H1 (cell line): ENCODE measurements around the gene OMG. TPM values are rescaled to one million over a fixed set of nuclear protein-coding genes. Genes with fewer than 3 reads are reported as not detected.

ENCODE experiments used
- CTCF ChIA-PET: fragments of 300-600 bp; sonication (Branson Sonifier 250); formaldehyde crosslinking; loops from one replicate; lab custom pipeline; 2021; ENCODE audit not compliant: partially characterized antibody; lab: Charles Lee
- POLR2A ChIA-PET: fragments of 300-600 bp; sonication (Branson Sonifier 250); formaldehyde crosslinking; loops from one replicate; lab custom pipeline; 2021; ENCODE audit warnings: inconsistent platforms; ENCODE audit not compliant: partially characterized antibody; lab: Charles Lee
- DNase-seq, 2 experiments: peaks; one replicate each; pipeline versions ENCODE4 v3.0.0 to v3.0.0-alpha.2; 2010 to 2022; ENCODE audit warnings: low spot score in 2 of 2, low read depth in 1 of 2, mixed read lengths in 1 of 2
- FAIRE-seq: peaks from 2 replicates; lab custom pipeline; 2011; peaks lifted over from hg19 to GRCh38; lab: Jason Lieb, UNC
- H2AFZ ChIP-seq: 2 replicates; pipeline ENCODE4 v1.8.1; 2012; ENCODE audit warnings: low read length, inconsistent platforms
- H2AK5ac ChIP-seq: 2 replicates; pipeline ENCODE4 v1.6.1; 2013; ENCODE audit warnings: low read depth, low read length
- H2BK120ac ChIP-seq: replicated peaks from 2 replicates; pipeline ENCODE3; 2013; ENCODE audit warnings: low read depth, low read length, inconsistent platforms
- H2BK12ac ChIP-seq: 2 replicates; pipeline ENCODE4 v1.6.1; 2013; ENCODE audit warnings: low read depth, low read length
- H2BK15ac ChIP-seq: 2 replicates; pipeline ENCODE4 v1.6.1; 2013; ENCODE audit warnings: low read length
- H2BK20ac ChIP-seq: 2 replicates; pipeline ENCODE4 v1.6.1; 2013; ENCODE audit warnings: low read length
- H2BK5ac ChIP-seq: 2 replicates; pipeline ENCODE4 v1.6.1; 2013; ENCODE audit warnings: low read depth, low read length
- H3K14ac ChIP-seq: 2 replicates; pipeline ENCODE4 v1.6.1; 2013; ENCODE audit warnings: inconsistent platforms; ENCODE audit not compliant: insufficient read length
- H3K18ac ChIP-seq: 2 replicates; pipeline ENCODE4 v1.6.1; 2013; ENCODE audit warnings: low read length; ENCODE audit errors: extremely low read depth
- H3K23ac ChIP-seq: 2 replicates; pipeline ENCODE4 v1.6.1; 2013; ENCODE audit warnings: inconsistent platforms; ENCODE audit not compliant: insufficient read length
- H3K23me2 ChIP-seq: 2 replicates; pipeline ENCODE4 v1.6.1; 2013; ENCODE audit warnings: low read depth, low read length
- H3K27ac ChIP-seq: 2 replicates; pipeline ENCODE4 v1.6.1; 2011; ENCODE audit warnings: low read depth, low read length, inconsistent platforms
- H3K27me3 ChIP-seq, 4 experiments: replicated peaks in 1 of 4; 1 replicate in 1 of 4; 2 replicates in 3 of 4; pipeline versions ENCODE4 v1.6.1 to v1.8.1; 2011 to 2013; ENCODE audit warnings: low read length in 3 of 4, mild to moderate bottlenecking in 3 of 4, inconsistent platforms in 2 of 4, mixed read lengths in 2 of 4, moderate library complexity in 1 of 4; ENCODE audit not compliant: control insufficient read depth in 3 of 4, insufficient read depth in 3 of 4; ENCODE audit errors: extremely low read depth in 1 of 4
- H3K36me3 ChIP-seq, 4 experiments: 2 replicates each; pipeline versions ENCODE4 v1.6.1 to v1.8.1; 2011 to 2013; ENCODE audit warnings: mild to moderate bottlenecking in 4 of 4, low read length in 3 of 4, moderate library complexity in 2 of 4, control low read depth in 1 of 4, inconsistent platforms in 1 of 4; ENCODE audit not compliant: insufficient read depth in 4 of 4, control insufficient read depth in 2 of 4
- H3K4ac ChIP-seq: replicated peaks from 2 replicates; pipeline ENCODE3; 2013; ENCODE audit warnings: low read length, low read depth, mixed read lengths, inconsistent platforms; ENCODE audit not compliant: insufficient read length
- H3K4me1 ChIP-seq, 4 experiments: replicated peaks in 1 of 4; 1 replicate in 1 of 4; 2 replicates in 3 of 4; pipeline versions ENCODE4 v1.6.1 to v1.8.1; 2011 to 2013; ENCODE audit warnings: low read length in 3 of 4, inconsistent platforms in 2 of 4, mixed read lengths in 1 of 4; ENCODE audit not compliant: insufficient read depth in 4 of 4, control insufficient read depth in 3 of 4
- H3K4me2 ChIP-seq, 2 experiments: 2 replicates each; pipeline versions ENCODE4 v1.6.1 to v1.8.1; 2011 to 2013; ENCODE audit warnings: low read depth in 2 of 2, low read length in 2 of 2, control low read depth in 1 of 2, inconsistent platforms in 1 of 2, mild to moderate bottlenecking in 1 of 2; ENCODE audit not compliant: insufficient read depth in 1 of 2
- H3K4me3 ChIP-seq, 4 experiments: fragments of 200-600, 300-600 bp in 1 of 4; sonication (generic), shearing (Covaris generic), sonication (Bioruptor Twin) in 1 of 4; 2 replicates each; pipeline versions ENCODE4 v1.5.1 to v1.8.1; 2011 to 2016; ENCODE audit warnings: low read length in 4 of 4, low read depth in 3 of 4, control low read depth in 2 of 4, inconsistent platforms in 2 of 4, mild to moderate bottlenecking in 2 of 4, mixed read lengths in 1 of 4, moderate library complexity in 1 of 4; ENCODE audit not compliant: insufficient read depth in 2 of 4; ENCODE audit errors: extremely low read depth in 1 of 4
- H3K56ac ChIP-seq: replicated peaks from 2 replicates; pipeline ENCODE3; 2013; ENCODE audit warnings: low read depth, mild to moderate bottlenecking, mixed read lengths, low read length, inconsistent platforms; ENCODE audit not compliant: insufficient read length
- H3K79me1 ChIP-seq: 2 replicates; pipeline ENCODE4 v1.6.1; 2013; ENCODE audit warnings: low read depth, low read length, control low read depth
- H3K79me2 ChIP-seq, 2 experiments: 2 replicates each; pipeline versions ENCODE4 v1.6.1 to v1.8.1; 2012 to 2013; ENCODE audit warnings: low read length in 2 of 2, mild to moderate bottlenecking in 2 of 2, inconsistent platforms in 1 of 2; ENCODE audit not compliant: insufficient read depth in 2 of 2, control insufficient read depth in 1 of 2
- H3K9ac ChIP-seq, 4 experiments: replicated peaks in 1 of 4; 1 replicate in 1 of 4; 2 replicates in 3 of 4; pipeline versions ENCODE4 v1.6.1 to v1.8.1; 2011 to 2013; ENCODE audit warnings: low read depth in 3 of 4, low read length in 3 of 4, control low read depth in 2 of 4, mild to moderate bottlenecking in 2 of 4, moderate library complexity in 2 of 4, inconsistent platforms in 1 of 4; ENCODE audit errors: extremely low read depth in 1 of 4
- H3K9me3 ChIP-seq, 2 experiments: 2 replicates each; pipeline versions ENCODE4 v1.6.1 to v1.8.1; 2012 to 2013; ENCODE audit warnings: mild to moderate bottlenecking in 2 of 2, moderate library complexity in 2 of 2, control low read depth in 1 of 2, inconsistent platforms in 1 of 2, low read depth in 1 of 2, low read length in 1 of 2, mixed read lengths in 1 of 2; ENCODE audit not compliant: insufficient read depth in 2 of 2
- H4K20me1 ChIP-seq, 2 experiments: replicated peaks in 1 of 2; 2 replicates each; pipeline versions ENCODE3 to v1.8.1; 2011 to 2013; ENCODE audit warnings: inconsistent platforms in 2 of 2, low read length in 2 of 2, mild to moderate bottlenecking in 1 of 2; ENCODE audit not compliant: insufficient read depth in 2 of 2, control insufficient read depth in 1 of 2
- H4K5ac ChIP-seq: 2 replicates; pipeline ENCODE4 v1.6.1; 2013; ENCODE audit warnings: low read length, low read depth, mixed read lengths, inconsistent platforms; ENCODE audit not compliant: insufficient read length
- H4K8ac ChIP-seq: 2 replicates; pipeline ENCODE4 v1.8.0; 2013; ENCODE audit warnings: mild to moderate bottlenecking, moderate library complexity, low read length, inconsistent platforms; ENCODE audit not compliant: insufficient read depth; ENCODE audit errors: extremely low read depth
- H4K91ac ChIP-seq: replicated peaks from 2 replicates; pipeline ENCODE3; 2013; ENCODE audit warnings: low read length, mixed read lengths, inconsistent platforms; ENCODE audit not compliant: insufficient read length
- CBX8 ChIP-seq: fragments of 300-800, 300-1000 bp; sonication (generic); IDR thresholded peaks from 2 replicates; pipeline ENCODE4 v1.7.1; 2016; ENCODE audit warnings: low read depth, low read length, borderline replicate concordance
- EP300 ChIP-seq, 2 experiments: IDR thresholded peaks; 1 replicate in 1 of 2; 2 replicates in 1 of 2; pipeline ENCODE4 v1.6.1; 2011 to 2012; ENCODE audit warnings: low read depth in 2 of 2, low read length in 2 of 2, mild to moderate bottlenecking in 2 of 2, borderline replicate concordance in 1 of 2, inconsistent platforms in 1 of 2, moderate library complexity in 1 of 2
- EZH2 ChIP-seq: fragments of 200-600 bp; sonication (generic); IDR thresholded peaks from 2 replicates; pipeline ENCODE4 v1.7.1; 2012; ENCODE audit warnings: low read depth, mild to moderate bottlenecking, moderate library complexity, low read length, inconsistent platforms; ENCODE audit not compliant: severe bottlenecking
- MAFK ChIP-seq: IDR thresholded peaks from 2 replicates; pipeline ENCODE4 v1.6.1; 2012; ENCODE audit warnings: low read depth, mild to moderate bottlenecking, improper control_type of control experiment, low read length
- POLR2AphosphoS5 ChIP-seq: IDR thresholded peaks from 2 replicates; pipeline ENCODE4 v1.6.1; 2011; ENCODE audit warnings: low read depth, low read length
- RAD21 ChIP-seq, 2 experiments: IDR thresholded peaks in 1 of 2; conservative IDR thresholded peaks in 1 of 2; 2 replicates each; pipeline ENCODE4 v1.6.1; 2011; ENCODE audit warnings: low read depth in 2 of 2, low read length in 2 of 2, improper control_type of control experiment in 1 of 2, inconsistent platforms in 1 of 2, mild to moderate bottlenecking in 1 of 2, moderate library complexity in 1 of 2
- SIRT6 ChIP-seq: IDR thresholded peaks from one replicate; pipeline ENCODE4 v1.7.1; 2012; ENCODE audit warnings: low read length, inconsistent platforms
- SIX5 ChIP-seq: IDR thresholded peaks from 2 replicates; pipeline ENCODE4 v1.6.1; 2011; ENCODE audit warnings: mild to moderate bottlenecking, low read depth, low read length
- TCF12 ChIP-seq: IDR thresholded peaks from 2 replicates; pipeline ENCODE4 v1.6.1; 2011; ENCODE audit warnings: low read depth, mild to moderate bottlenecking, low read length
- TEAD4 ChIP-seq: IDR thresholded peaks from 2 replicates; pipeline ENCODE4 v1.6.1; 2012; ENCODE audit warnings: low read depth, low read length, inconsistent platforms, mixed read lengths
- ZNF274 ChIP-seq: IDR thresholded peaks from 2 replicates; pipeline ENCODE4 v1.7.0; 2012; ENCODE audit warnings: low read length, borderline replicate concordance; ENCODE audit errors: extremely low read depth
- WGBS, 2 experiments: shearing (Covaris generic) in 1 of 2; methylation state at CpG; one replicate each; pipeline versions ENCODE4 v1.1.6 to v1.1.7; 2013 to 2015; ENCODE audit warnings: low lambda C conversion rate in 2 of 2, mixed read lengths in 2 of 2, inconsistent platforms in 1 of 2, low coverage in 1 of 2, missing lambda C conversion rate in 1 of 2; ENCODE audit not compliant: insufficient replicate concordance in 2 of 2, insufficient coverage in 1 of 2, insufficient read length in 1 of 2; ENCODE audit errors: extremely low coverage in 1 of 2, missing lambda C conversion rate in 1 of 2; 5-methylcytosine and 5-hydroxymethylcytosine counted together
- polyA plus RNA-seq, 7 experiments: library from polyadenylated mRNA; depleted of rRNA in 3 of 7; stranded (reverse) in 5 of 7; unstranded in 2 of 7; fragments of >200 nt in 5 of 7; fragments of 200-250 nt in 2 of 7; gene quantifications; 1 replicate in 5 of 7; 2 replicates in 1 of 7; 4 replicates in 1 of 7; pipeline versions ENCODE4 v1.2.1 to v1.2.3, GENCODE V29; 2011 to 2013; ENCODE audit warnings: missing spikeins in 2 of 7, mixed read lengths in 2 of 7
- total RNA-seq: library from RNA; stranded (reverse); fragmentation: NEBNext Ultra II Directional; extraction: Animal tissue kit (Norgen Biotek cat#: 25700); gene quantifications from 2 replicates; pipeline ENCODE4 v1.2.1, GENCODE V29; 2021
- TF ChIP-seq, protein P1 (sequence below), 3 experiments: IDR thresholded peaks; 1 replicate in 2 of 3; 2 replicates in 1 of 3; pipeline versions ENCODE4 v1.5.1 to v1.6.1; 2011; ENCODE audit warnings: low read length in 3 of 3, mild to moderate bottlenecking in 3 of 3, inconsistent platforms in 2 of 3, low read depth in 1 of 3, moderate library complexity in 1 of 3; ENCODE audit not compliant: insufficient read depth in 1 of 3; ENCODE audit errors: control extremely low read depth in 1 of 3

The OMG gene
- total and polyA plus RNA-seq, 2 of the 8 experiments (the other 6 are each of a cell fraction or from before 2014, with no cell fraction given) = not detected

DNA sequence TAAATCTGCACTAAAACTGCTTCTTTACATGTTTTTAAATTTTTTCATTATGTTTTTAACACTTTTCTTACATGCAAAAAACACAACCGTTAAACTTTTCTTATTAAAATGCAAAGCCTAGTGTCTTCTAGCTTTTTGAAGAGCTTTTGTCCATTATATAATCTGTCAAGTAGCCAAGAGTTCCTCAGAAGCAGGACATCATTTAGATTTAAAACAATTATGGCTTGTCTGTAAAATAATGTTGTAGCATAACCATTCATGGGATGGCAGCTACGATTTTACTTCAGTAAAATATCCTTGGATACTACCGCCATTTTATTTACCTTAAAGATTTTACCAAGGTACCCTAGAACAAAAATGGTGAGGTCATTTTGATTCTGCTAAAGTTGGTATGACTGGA is 2.8 kb downstream of the OMG start:
- ChIA-PET CTCF (interaction anchor here (1.7 kb wide), 1 partner anchor 233 kb away, joined by 4 read pairs; no protein-coding TSS in a partner anchor), POLR2A (no interaction called here)
- Histone ChIP-seq H2BK20ac (no peak overlapping the region), H2BK120ac (no peak overlapping the region), H3K23ac (no peak overlapping the region), H3K36me3 (no peaks in the 10 kb centered on the region), H3K23me2 (no peaks in the 10 kb centered on the region), H2AFZ (no peak overlapping the region), H3K27ac (no peak overlapping the region), H3K4me3 (no peak overlapping the region), H2BK15ac (no peak overlapping the region), H4K20me1 (no peaks in the 10 kb centered on the region), H3K9me3 (peaks cover 0 to 5% of the 10 kb centered on the region in 2 experiments; a peak in 1 of 4 replicates), H3K79me2 (no peaks in the 10 kb centered on the region), H2BK5ac (no peak overlapping the region), H2BK12ac (no peak overlapping the region), H3K56ac (no peak overlapping the region), H4K8ac (no peak overlapping the region), H3K18ac (no peak overlapping the region), H3K4ac (no peak overlapping the region), H2AK5ac (no peak overlapping the region), H3K4me1 (peaks cover 0 to 3% (median 0%) of the 10 kb centered on the region in 4 experiments; a peak in 1 of 7 replicates), H3K4me2 (no peak overlapping the region), H3K27me3 (no peaks in the 10 kb centered on the region), H3K79me1 (no peaks in the 10 kb centered on the region), H3K9ac (no peak overlapping the region), H4K91ac (no peak overlapping the region), H4K5ac (no peak overlapping the region), H3K14ac (no peak overlapping the region)
- FAIRE-seq = no peak
- 96% methylated on average over 3 of the region's 3 CpGs; no CpG with 5 or more reads in 1 of the 2 experiments for WGBS, 2 experiments
- DNase-seq = no peak
- TF ChIP-seq EP300 (IDR thresholded peaks at IDR 0.05; ENCODE audit: borderline replicate concordance in 1 of 2, low read depth in 2 of 2, low read length in 2 of 2) = no peak
- TF ChIP-seq RAD21 (IDR thresholded peaks at IDR 0.05 in 1 of 2, conservative IDR thresholded peaks at IDR 0.05 in 1 of 2; ENCODE audit: low read depth in 2 of 2, low read length in 2 of 2) = no peak
- TF ChIP-seq SIX5 = no peak
- TF ChIP-seq EZH2 = no peak
- no peak for TF ChIP-seq CBX8
- no peak for TF ChIP-seq TEAD4
- TF ChIP-seq, protein P1, sequence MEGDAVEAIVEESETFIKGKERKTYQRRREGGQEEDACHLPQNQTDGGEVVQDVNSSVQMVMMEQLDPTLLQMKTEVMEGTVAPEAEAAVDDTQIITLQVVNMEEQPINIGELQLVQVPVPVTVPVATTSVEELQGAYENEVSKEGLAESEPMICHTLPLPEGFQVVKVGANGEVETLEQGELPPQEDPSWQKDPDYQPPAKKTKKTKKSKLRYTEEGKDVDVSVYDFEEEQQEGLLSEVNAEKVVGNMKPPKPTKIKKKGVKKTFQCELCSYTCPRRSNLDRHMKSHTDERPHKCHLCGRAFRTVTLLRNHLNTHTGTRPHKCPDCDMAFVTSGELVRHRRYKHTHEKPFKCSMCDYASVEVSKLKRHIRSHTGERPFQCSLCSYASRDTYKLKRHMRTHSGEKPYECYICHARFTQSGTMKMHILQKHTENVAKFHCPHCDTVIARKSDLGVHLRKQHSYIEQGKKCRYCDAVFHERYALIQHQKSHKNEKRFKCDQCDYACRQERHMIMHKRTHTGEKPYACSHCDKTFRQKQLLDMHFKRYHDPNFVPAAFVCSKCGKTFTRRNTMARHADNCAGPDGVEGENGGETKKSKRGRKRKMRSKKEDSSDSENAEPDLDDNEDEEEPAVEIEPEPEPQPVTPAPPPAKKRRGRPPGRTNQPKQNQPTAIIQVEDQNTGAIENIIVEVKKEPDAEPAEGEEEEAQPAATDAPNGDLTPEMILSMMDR (IDR thresholded peaks at IDR 0.05; ENCODE audit: control extremely low read depth in 1 of 3, insufficient read depth in 1 of 3, low read depth in 1 of 3, low read length in 3 of 3) = no peak
- no peak for TF ChIP-seq TCF12
- TF ChIP-seq ZNF274 = no peak
- TF ChIP-seq MAFK = no peak
- TF ChIP-seq SIRT6 = no peak
- no peak for TF ChIP-seq POLR2AphosphoS5
